Smooth muscle cell (in vitro differentiated cells): Measurements from ENCODE around the gene MESP2. TPM values are rescaled to one million over a fixed set of nuclear protein-coding genes. Genes with fewer than 3 reads are reported as not detected.

Experiments used
- DNase-seq: peaks from one replicate; lab custom pipeline; 2025; ENCODE audit not compliant: unreplicated experiment; lab: John Stamatoyannopoulos, UW
- H2AFZ ChIP-seq: fragments of 200-600 bp; sonication (generic); 2 replicates; pipeline ENCODE4 v1.6.0; 2016; ENCODE audit warnings: antibody characterized with exemption, low read depth, mild to moderate bottlenecking
- H3F3A ChIP-seq: fragments of 200-600 bp; sonication (generic); 2 replicates; pipeline ENCODE4 v1.6.0; 2017; ENCODE audit warnings: antibody characterized with exemption, low read depth
- H3K27ac ChIP-seq: fragments of 200-600 bp; sonication (generic); 2 replicates; pipeline ENCODE4 v1.5.1; 2016; ENCODE audit warnings: low read depth, mild to moderate bottlenecking
- H3K27me3 ChIP-seq: fragments of 200-600 bp; sonication (generic); 2 replicates; pipeline ENCODE4 v1.6.1; 2016; ENCODE audit warnings: low read depth, mild to moderate bottlenecking
- H3K36me3 ChIP-seq: fragments of 200-600 bp; sonication (generic); 2 replicates; pipeline ENCODE4 v1.5.1; 2016; ENCODE audit warnings: low read depth
- H3K4me1 ChIP-seq: fragments of 200-600 bp; sonication (generic); 2 replicates; pipeline ENCODE4 v1.5.1; 2016; ENCODE audit warnings: low read depth
- H3K4me2 ChIP-seq: fragments of 200-600 bp; sonication (generic); 2 replicates; pipeline ENCODE4 v1.6.0; 2016; ENCODE audit warnings: mild to moderate bottlenecking
- H3K4me3 ChIP-seq: fragments of 200-600 bp; sonication (generic); 2 replicates; pipeline ENCODE4 v1.5.1; 2016; ENCODE audit warnings: mild to moderate bottlenecking
- H3K79me2 ChIP-seq: fragments of 200-600 bp; sonication (generic); 2 replicates; pipeline ENCODE4 v1.6.0; 2016; ENCODE audit warnings: low read depth, mild to moderate bottlenecking
- H3K9ac ChIP-seq: fragments of 200-600 bp; sonication (generic); 2 replicates; pipeline ENCODE4 v1.6.0; 2016; ENCODE audit warnings: low read depth
- H3K9me3 ChIP-seq: fragments of 200-600 bp; sonication (generic); replicated peaks from 2 replicates; pipeline ENCODE4 v1.5.1; 2016; ENCODE audit warnings: low read depth
- H4K20me1 ChIP-seq: fragments of 200-600 bp; sonication (generic); 2 replicates; pipeline ENCODE4 v1.6.0; 2016; ENCODE audit warnings: low read depth
- WGBS: methylation state at CpG from one replicate; pipeline ENCODE4 v1.1.7; 2016; ENCODE audit warnings: low lambda C conversion rate; 5-methylcytosine and 5-hydroxymethylcytosine counted together
- polyA plus RNA-seq: library from polyadenylated mRNA; unstranded; fragments of >200 nt; fragmentation: Nextera tagmentation; extraction: Ambion mirVana; gene quantifications from 2 replicates; pipeline ENCODE4 v1.2.1, GENCODE V29; 2016
- total RNA-seq: library from RNA; depleted of rRNA; stranded (reverse); fragments of >200 nt; gene quantifications from 2 replicates; pipeline ENCODE4 v1.2.3, GENCODE V29; 2014
- TF ChIP-seq, protein P1 (sequence below): fragments of 200-600 bp; sonication (generic); IDR thresholded peaks from 2 replicates; pipeline ENCODE4 v1.5.1; 2017; ENCODE audit warnings: borderline replicate concordance, mild to moderate bottlenecking, antibody characterized with exemption; ENCODE audit not compliant: insufficient read depth, poor library complexity, severe bottlenecking

Gene MESP2
- total and polyA plus RNA-seq, 2 experiments from 2014 or later, result 0.09 TPM; not detected in 1

- Histone ChIP-seq H3K27ac (no peak overlapping the region), H3K4me2 (no peak overlapping the region)
- 97% methylated on average over 7 of the region's 7 CpGs for WGBS
Measured at GRCh38 chr15:89810837-89811236, 34.7 kb downstream of the MESP2 start.

DNA sequence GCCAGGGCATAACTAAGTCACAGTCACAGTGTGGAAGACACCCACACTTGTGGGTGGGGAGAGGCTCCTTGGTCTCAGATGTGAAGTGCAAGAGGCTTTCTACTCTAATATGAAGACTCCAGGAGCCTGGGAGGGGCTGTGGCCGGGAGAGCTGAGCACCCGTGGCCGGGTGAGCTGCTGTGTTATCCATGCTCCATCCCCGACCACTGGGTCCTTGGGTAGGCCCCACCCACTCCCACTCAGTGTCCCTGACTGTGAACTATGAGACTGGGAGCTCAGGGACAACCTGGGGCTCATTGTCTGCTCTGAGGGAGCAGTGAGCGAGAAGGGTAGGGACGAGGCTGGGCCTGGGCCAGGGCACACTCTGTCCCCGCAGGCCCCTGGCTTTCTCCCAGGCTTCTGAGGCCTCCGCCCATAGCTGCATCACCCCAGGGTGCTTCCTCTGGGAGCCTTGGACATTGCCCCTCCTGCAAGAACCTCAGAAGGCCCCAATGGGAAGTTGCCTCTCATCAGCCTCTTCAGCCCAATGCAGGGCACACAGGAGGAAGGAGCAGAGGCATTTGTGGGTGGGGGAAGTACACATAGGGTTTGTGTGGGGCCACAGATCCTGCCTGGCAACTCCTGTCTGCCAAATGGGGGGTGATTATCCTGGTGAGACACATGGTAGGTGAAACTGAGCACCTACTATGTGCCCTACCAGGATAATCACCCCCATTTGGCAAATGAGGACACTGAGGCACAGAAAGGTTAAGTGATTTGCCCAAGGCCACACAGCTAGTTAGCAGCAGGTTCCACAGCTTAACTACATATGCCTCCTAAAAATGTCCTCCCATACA lies 36.1 kb downstream of the MESP2 start:
- H3K27me3 ChIP-seq, result no peaks in the 10 kb centered on the region
- no peaks in the 10 kb centered on the region for H3K36me3 ChIP-seq
- H2AFZ ChIP-seq, result no peak overlapping the region
- WGBS, result 83% methylated on average over 5 of the region's 8 CpGs
- no peaks in the 10 kb centered on the region for H4K20me1 ChIP-seq
- TF ChIP-seq, protein P1, sequence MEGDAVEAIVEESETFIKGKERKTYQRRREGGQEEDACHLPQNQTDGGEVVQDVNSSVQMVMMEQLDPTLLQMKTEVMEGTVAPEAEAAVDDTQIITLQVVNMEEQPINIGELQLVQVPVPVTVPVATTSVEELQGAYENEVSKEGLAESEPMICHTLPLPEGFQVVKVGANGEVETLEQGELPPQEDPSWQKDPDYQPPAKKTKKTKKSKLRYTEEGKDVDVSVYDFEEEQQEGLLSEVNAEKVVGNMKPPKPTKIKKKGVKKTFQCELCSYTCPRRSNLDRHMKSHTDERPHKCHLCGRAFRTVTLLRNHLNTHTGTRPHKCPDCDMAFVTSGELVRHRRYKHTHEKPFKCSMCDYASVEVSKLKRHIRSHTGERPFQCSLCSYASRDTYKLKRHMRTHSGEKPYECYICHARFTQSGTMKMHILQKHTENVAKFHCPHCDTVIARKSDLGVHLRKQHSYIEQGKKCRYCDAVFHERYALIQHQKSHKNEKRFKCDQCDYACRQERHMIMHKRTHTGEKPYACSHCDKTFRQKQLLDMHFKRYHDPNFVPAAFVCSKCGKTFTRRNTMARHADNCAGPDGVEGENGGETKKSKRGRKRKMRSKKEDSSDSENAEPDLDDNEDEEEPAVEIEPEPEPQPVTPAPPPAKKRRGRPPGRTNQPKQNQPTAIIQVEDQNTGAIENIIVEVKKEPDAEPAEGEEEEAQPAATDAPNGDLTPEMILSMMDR, result no peak
- no peak overlapping the region for H3K4me3 ChIP-seq
- H3K79me2 ChIP-seq, result no peaks in the 10 kb centered on the region
- no peak overlapping the region for H3K27ac ChIP-seq
- no peak overlapping the region for H3K9ac ChIP-seq
- H3K9me3 ChIP-seq, result no peaks in the 10 kb centered on the region
- peaks cover 11% of the 10 kb centered on the region for H3F3A ChIP-seq
- H3K4me2 ChIP-seq, result no peak overlapping the region
- DNase-seq, result no peak
- peaks cover 9% of the 10 kb centered on the region for H3K4me1 ChIP-seq

More at GRCh38 chr15:89810837-89811236, 34.7 kb downstream of the MESP2 start:
- Histone ChIP-seq H3K36me3 (no peaks in the 10 kb centered on the region), H3K79me2 (no peaks in the 10 kb centered on the region), H3F3A (peaks cover 7% of the 10 kb centered on the region), H3K4me3 (no peak overlapping the region), H4K20me1 (no peaks in the 10 kb centered on the region), H3K27me3 (no peaks in the 10 kb centered on the region), H3K9ac (no peak overlapping the region), H2AFZ (no peak overlapping the region), H3K9me3 (no peaks in the 10 kb centered on the region), H3K4me1 (peaks cover 9% of the 10 kb centered on the region)
- DNase-seq, result no peak
- TF ChIP-seq, protein P1, result no peak

DNA sequence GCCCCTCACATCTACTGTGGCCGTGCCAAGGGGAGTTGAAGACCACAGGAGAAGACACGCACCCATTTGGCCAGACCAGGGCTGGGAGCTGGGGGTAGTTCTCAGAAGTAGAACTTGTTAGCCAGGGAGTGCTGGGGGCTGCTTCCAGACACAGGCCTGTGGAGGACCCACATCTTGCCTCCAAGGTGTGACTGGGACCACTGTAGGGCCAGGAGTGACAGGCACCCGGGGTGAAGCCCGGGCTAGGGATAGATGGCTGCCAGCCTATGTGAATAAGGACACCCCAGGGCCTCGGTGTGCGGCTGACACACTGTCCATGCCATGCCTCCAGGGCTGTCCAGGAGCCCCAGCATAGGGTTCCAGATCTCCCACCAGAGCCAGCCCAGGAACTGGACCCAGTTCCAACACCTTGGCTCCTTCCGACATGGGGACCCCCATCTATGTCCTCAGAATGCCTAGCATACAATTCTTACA lies 36.8 kb downstream of the MESP2 start:
- H3K27me3 ChIP-seq, result no peaks in the 10 kb centered on the region
- no peak overlapping the region for H3K9ac ChIP-seq
- H3K9me3 ChIP-seq, result no peaks in the 10 kb centered on the region
- no peak for DNase-seq
- H3K79me2 ChIP-seq, result no peaks in the 10 kb centered on the region
- H2AFZ ChIP-seq, result no peak overlapping the region
- peaks cover 9% of the 10 kb centered on the region for H3K4me1 ChIP-seq
- H3F3A ChIP-seq, result peaks cover 11% of the 10 kb centered on the region
- H3K27ac ChIP-seq, result no peak overlapping the region
- TF ChIP-seq, protein P1, result no peak
- no peaks in the 10 kb centered on the region for H4K20me1 ChIP-seq
- no peaks in the 10 kb centered on the region for H3K36me3 ChIP-seq
- WGBS, result 97% methylated on average over 7 of the region's 7 CpGs
- no peak overlapping the region for H3K4me3 ChIP-seq
- H3K4me2 ChIP-seq, result no peak overlapping the region
